GM12864 (cell line): ENCODE results near the gene ATG2B.

Experiments
- DNase-seq: peaks from one replicate; pipeline ENCODE4 v3.0.0-alpha.2; 2011; ENCODE audit warnings: low read depth
- H3K4me3 ChIP-seq: 2 replicates; pipeline ENCODE4 v1.5.1; 2011; ENCODE audit warnings: mild to moderate bottlenecking, low read depth, low read length, control low read depth
- TF ChIP-seq, protein P1 (sequence below): IDR thresholded peaks from 2 replicates; pipeline ENCODE4 v1.5.1; 2011; ENCODE audit warnings: low read depth, mild to moderate bottlenecking, moderate library complexity, low read length, control low read depth, inconsistent platforms; ENCODE audit errors: missing control alignments

Gene ATG2B

DNA sequence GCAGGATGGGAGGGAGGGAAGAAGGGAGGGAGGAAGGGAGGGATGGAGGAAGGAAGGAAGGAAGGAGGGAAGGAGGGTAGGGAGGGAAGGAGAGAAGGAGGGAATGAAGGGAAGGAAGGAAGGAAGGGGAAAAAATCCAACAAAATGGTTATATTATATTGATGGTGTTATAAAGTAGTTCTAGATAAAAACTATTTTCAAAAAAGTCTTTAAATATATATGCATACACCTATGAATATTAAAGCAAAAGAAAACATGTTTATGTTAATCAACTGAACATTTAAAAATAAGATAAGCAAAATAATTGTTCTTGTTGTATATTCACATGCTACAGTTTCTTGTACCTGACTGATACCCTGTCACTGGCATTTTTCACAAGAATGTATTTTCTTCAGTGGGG, 105.2 kb downstream of the ATG2B start:
- TF ChIP-seq, protein P1, sequence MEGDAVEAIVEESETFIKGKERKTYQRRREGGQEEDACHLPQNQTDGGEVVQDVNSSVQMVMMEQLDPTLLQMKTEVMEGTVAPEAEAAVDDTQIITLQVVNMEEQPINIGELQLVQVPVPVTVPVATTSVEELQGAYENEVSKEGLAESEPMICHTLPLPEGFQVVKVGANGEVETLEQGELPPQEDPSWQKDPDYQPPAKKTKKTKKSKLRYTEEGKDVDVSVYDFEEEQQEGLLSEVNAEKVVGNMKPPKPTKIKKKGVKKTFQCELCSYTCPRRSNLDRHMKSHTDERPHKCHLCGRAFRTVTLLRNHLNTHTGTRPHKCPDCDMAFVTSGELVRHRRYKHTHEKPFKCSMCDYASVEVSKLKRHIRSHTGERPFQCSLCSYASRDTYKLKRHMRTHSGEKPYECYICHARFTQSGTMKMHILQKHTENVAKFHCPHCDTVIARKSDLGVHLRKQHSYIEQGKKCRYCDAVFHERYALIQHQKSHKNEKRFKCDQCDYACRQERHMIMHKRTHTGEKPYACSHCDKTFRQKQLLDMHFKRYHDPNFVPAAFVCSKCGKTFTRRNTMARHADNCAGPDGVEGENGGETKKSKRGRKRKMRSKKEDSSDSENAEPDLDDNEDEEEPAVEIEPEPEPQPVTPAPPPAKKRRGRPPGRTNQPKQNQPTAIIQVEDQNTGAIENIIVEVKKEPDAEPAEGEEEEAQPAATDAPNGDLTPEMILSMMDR = no peak

DNA sequence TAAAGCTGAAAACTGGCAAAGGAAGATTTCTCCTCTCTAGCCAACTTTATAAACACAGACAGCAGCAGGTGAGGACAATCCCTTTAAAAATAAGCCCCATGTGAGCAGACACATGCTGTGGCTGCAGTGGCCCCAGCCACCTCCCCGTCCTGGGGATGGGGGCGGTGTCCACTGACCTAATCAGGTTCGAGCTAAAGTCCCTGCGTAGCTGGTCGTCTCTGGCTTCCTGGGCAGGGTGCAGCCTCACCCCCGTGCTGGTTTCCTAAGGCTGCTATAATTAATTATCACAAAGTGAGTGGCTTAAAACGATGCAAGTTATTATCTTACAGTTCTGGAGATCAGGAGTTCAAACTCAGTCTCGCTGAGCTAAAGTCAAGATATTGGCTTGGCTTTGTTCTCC, 106.1 kb downstream of the ATG2B start:
- no peak overlapping the region for H3K4me3 ChIP-seq
- no peak for DNase-seq
- TF ChIP-seq, protein P1 = no peak

More for the DNA sequence above, 105.2 kb downstream of the ATG2B start:
- H3K4me3 ChIP-seq = no peak overlapping the region
- no peak for DNase-seq

DNA sequence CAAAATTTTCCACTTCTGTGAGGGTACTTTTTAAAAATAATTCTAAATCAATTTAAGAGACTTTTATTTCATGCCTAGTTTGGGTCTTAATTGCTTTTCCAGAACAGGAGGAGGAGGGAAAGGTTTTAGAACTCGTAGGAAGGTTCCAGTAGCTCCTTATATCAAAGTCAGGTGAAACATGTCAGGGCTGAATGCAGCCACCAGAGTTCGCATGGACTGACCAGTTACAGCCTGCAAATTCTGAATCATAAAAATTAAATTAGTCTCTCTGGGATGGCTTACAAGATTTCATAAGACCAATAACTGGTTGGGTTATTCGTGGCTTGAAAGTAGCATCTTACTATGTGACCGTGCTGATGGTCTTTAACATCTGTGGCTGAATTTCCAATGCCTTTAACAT, 106.7 kb downstream of the ATG2B start:
- TF ChIP-seq, protein P1 = no peak
- DNase-seq = no peak
- H3K4me3 ChIP-seq = no peak overlapping the region

DNA sequence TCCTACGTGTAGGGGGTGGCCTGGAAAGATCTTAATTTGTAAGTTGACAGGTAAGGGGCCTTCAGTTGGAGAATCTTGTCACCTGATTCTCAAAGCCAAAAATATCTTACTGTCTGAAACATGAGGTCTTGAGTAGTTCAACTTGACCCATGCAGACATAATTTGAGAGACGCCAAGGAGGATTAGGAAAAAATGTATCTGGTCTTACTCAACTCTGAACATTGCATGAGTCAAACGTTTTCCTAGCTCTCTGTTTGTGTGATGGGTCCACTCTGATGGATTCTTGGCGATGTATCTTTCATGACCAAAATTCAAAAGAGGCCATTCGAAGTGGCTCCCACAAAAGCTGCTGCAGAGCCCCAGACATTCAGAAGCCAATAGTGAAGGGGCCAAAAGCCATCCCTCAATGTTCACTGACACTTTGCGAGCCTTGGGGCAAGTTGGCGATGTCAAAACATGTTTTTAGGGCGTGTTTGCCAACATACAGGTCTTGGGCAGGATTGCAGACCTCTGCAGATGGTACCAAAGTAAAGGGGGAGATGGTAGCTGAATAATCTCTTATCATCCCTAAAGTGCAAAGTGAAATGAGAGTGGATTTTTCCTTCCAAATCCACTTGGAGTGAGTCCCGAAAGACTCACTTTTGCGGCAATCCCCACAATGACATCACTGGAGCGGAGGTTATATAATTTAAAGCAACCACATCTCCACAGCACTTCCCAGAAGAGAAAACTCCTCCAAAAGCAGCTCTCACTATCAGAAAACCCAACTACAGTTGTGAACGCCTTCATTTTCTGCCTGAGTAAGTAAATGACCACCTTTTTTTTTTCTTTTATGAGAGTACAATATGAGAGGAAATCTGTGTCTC, 107.4 kb downstream of the ATG2B start, which contains the start of gene BDKRB1:
Gene BDKRB1 (plus strand): TSS at position 710 of the 866 bp plus-strand sequence. CDS start 7,473 bp downstream, outside the sequence.
- H3K4me3 ChIP-seq = no peak within 1 kb of the TSS
- TF ChIP-seq, protein P1 = no peak
- no peak for DNase-seq

DNA sequence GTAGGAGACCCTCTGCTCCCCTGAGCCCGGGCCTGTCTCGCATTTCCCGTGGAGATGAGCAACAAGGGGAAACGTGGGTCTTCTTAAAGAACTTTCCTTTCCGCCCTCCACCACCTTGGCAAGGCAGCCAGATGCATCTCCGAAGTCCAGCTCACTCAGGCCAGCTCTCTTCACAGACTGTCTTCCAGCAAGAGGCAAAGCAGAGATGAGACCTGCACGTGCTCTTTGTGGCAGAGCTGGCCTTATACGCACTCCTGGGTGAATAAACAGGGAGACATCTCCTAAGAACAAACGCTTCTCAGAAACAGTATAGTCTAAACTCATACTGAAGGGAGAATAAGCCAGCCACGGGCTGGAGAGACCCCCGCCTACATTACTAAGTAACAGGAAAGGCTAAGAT, 108.5 kb downstream of the ATG2B start:
- TF ChIP-seq, protein P1 = no peak
- no peak for DNase-seq

DNA sequence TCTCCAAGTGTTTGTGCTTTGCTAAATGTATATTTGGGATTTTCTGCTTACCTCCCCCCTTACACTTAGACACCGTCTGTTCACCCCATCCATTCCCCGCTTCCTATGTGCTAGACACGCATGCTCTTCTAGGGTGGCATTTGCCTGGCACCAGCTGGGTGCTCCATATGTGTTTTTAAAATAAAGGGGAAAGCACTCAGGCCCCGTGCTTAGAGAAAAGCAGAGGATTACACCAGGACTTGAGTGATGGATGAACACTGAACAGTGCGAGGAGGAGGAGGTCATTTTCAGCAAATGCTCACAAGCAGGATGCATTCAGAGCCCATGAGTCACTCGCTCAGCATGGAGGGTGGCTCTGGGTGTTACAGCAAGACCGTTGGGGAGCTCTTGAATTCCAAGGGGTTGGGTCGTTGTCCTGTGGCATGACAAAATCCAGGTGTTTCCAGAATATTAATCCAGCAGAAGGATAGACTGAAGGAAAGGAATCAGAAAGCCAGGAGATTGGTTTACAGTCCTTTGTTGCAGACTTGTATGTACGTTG, 110.1 kb downstream of the ATG2B start:
- DNase-seq = no peak
- TF ChIP-seq, protein P1 = no peak

More for the DNA sequence above, 108.5 kb downstream of the ATG2B start:
- H3K4me3 ChIP-seq = no peak overlapping the region

More for the DNA sequence above, 110.1 kb downstream of the ATG2B start:
- H3K4me3 ChIP-seq = no peak overlapping the region
